Activated naive CD4-positive, alpha-beta T cell treated with anti-CD3 and anti-CD28 coated beads, Interleukin-2, amount 10 ng/mL, durations not matched to agents 7 days and 5 days (primary cell): Measurements from ENCODE around the gene ARID3B.
A peak's percentile ranks its signal among the peaks of the same experiment; 100 is the strongest.

Experiments
- CTCF ChIA-PET: fragments of 350-600 bp; sonication (Branson Sonifier 250); formaldehyde crosslinking; loops from one replicate; lab custom pipeline; 2021; ENCODE audit warnings: antibody characterized with exemption; lab: Charles Lee
- DNase-seq: peaks from one replicate; pipeline ENCODE4 v3.0.0-alpha.2; 2020
- H3K27ac Mint-ChIP-seq: one replicate; pipeline ENCODE4 v1.8.0; 2021; ENCODE audit warnings: mild to moderate bottlenecking, moderate library complexity, mixed read lengths
- H3K27me3 Mint-ChIP-seq: one replicate; pipeline ENCODE4 v1.8.0; 2021; ENCODE audit warnings: mild to moderate bottlenecking, mixed read lengths
- H3K36me3 Mint-ChIP-seq: one replicate; pipeline ENCODE4 v1.8.0; 2021; ENCODE audit warnings: mixed read lengths
- H3K4me1 Mint-ChIP-seq: one replicate; pipeline ENCODE4 v1.8.0; 2021; ENCODE audit warnings: mixed read lengths
- H3K4me3 Mint-ChIP-seq: one replicate; pipeline ENCODE4 v1.8.0; 2021; ENCODE audit warnings: mild to moderate bottlenecking, moderate library complexity, mixed read lengths
- H3K9me3 Mint-ChIP-seq: one replicate; pipeline ENCODE4 v1.8.0; 2021; ENCODE audit warnings: mixed read lengths

ARID3B gene

DNA sequence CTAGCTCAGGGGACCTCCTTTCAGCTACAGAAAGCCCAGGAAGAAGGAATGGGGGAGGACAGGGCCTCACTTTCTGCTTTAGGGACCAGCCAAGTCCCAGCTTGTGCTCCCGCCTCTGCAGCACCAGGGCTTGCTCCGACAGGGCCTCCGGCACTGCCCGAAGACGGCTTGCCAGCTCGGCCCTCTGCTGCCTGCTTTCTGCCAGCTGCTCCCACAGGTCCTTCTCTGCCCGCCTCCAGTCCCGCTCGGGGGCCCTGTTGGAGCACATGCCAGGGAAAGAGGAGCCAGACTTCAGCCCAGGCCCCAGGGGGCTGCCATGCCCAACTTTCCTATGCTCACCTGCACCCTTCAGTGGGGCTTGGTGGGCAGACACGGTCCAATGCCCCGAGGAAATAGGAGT is 70.3 kb downstream of the ARID3B start:
- Mint-ChIP-seq H3K4me1 (peaks cover 12% of the 10 kb centered on the region), H3K27me3 (peaks cover 40% of the 10 kb centered on the region), H3K4me3 (no peak overlapping the region), H3K36me3 (peaks cover 1% of the 10 kb centered on the region), H3K27ac (no peak overlapping the region), H3K9me3 (no peaks in the 10 kb centered on the region)
- DNase-seq, result no peak
- CTCF ChIA-PET, result interaction anchor here (1.9 kb wide), 1 partner anchor 10 kb away, joined by 7 read pairs; no protein-coding TSS in a partner anchor

DNA sequence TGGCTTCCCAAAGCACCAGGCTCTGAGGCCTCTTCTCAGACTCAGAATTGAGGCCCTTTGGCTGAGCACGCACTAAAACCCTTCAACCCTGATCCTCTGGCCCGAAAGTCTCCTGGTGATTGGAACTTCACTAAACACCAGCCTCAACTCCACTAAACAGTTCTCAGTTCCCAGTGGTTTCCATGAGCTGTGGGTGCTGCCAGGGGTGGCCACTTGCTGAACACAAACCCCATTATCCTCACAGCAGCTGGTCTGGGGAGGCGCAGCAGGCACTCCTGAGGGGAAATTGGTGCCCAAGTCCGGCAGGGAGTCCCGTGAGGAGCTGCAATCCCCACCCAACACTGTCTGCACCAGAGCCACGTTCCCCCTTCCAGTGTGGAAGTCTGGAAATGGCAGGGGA is 70.8 kb downstream of the ARID3B start:
- Mint-ChIP-seq H3K27me3 (peaks cover 40% of the 10 kb centered on the region), H3K27ac (no peak overlapping the region), H3K36me3 (peaks cover 6% of the 10 kb centered on the region), H3K4me3 (no peak overlapping the region), H3K9me3 (no peaks in the 10 kb centered on the region), H3K4me1 (peaks cover 17% of the 10 kb centered on the region)
- no peak for DNase-seq
- CTCF ChIA-PET, result interaction anchor here (1.5 to 15.6 kb wide), 3 partner anchors 9 to 239 kb away, joined by 3 to 197 read pairs (median 7); no protein-coding TSS in a partner anchor

DNA sequence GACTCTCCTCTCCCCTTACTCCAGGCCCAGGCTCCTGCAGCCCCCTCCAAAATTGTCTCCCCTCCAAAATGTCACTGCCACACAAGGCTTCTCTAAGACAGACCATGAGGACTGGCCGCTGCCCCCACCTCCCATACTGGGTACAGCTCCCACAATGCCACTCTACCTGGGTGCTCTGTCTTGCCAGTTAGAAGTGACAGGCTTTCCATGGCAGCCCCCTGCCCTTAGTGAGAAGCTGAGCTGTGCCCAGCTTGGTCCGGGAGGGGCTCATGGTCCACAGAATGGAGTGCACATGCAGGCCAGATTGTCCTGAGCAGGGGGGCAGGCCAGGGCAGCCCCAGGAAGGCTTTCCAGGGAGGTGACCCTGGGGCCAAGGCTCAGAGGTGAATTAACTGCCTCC is 71.7 kb downstream of the ARID3B start:
- Mint-ChIP-seq H3K36me3 (peaks cover 9% of the 10 kb centered on the region), H3K27me3 (peaks cover 40% of the 10 kb centered on the region), H3K4me1 (peaks cover 25% of the 10 kb centered on the region), H3K27ac (no peak overlapping the region), H3K9me3 (no peaks in the 10 kb centered on the region), H3K4me3 (peak overlapping the region; percentile 93)
- DNase-seq, result no peak
- CTCF ChIA-PET, result interaction anchor here (1.5 to 15.6 kb wide), 2 partner anchors 24 to 240 kb away, joined by 3 to 197 read pairs; no protein-coding TSS in a partner anchor

DNA sequence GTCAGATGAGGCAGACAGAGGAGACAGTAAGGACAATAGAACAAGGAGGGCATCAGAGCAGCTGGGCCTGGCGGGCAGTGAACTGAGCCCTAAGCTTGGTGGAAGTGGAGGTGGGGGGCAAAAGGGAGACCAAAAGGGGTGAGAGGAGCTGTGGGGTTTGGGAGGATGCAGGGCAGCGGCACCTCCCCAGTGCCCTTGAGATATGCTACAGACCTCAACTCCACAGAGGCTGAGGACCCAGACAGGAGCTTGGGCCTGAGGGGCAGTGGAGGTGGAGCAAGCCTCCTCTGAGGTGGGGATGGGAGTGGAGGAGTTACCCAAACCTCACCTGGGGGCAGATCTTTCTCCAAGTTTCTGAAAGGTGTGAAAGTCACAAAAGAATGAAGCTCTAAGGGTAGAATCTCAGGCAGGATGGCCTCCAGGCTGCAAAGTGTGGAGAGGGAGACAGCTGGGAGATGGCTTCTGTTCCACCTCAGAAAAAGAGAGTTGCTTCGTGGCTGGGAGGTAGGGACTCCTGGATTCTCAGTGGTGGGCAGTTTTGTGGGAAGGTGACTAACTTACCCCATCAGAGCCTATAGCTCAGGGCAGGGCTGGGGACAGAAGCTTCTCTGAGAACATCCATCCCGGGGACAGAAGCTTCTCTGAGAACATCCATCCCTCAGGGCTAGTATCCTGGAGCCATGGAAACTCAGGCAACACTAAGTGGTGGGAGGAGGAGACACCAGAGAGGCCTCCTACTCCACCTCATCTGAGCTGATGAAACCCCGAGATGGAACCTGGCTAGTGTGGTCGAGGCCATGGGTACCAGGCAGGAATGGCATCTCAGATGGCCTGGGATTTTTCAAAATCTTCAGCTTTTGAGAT is 72.3 kb downstream of the ARID3B start:
- peaks cover 12% of the 10 kb centered on the region for H3K36me3 Mint-ChIP-seq
- peaks cover 32% of the 10 kb centered on the region for H3K4me1 Mint-ChIP-seq
- no peaks in the 10 kb centered on the region for H3K9me3 Mint-ChIP-seq
- H3K27me3 Mint-ChIP-seq, result peaks cover 36% of the 10 kb centered on the region
- CTCF ChIA-PET, result interaction anchor here (1.0 to 15.6 kb wide), 6 partner anchors 23 to 241 kb away, joined by 3 to 197 read pairs (median 3); no protein-coding TSS in a partner anchor
- DNase-seq, result no peak
- H3K4me3 Mint-ChIP-seq, result peak overlapping the region; percentile 93
- no peak overlapping the region for H3K27ac Mint-ChIP-seq

- no peak for DNase-seq
- Mint-ChIP-seq H3K36me3 (peaks cover 12% of the 10 kb centered on the region), H3K27me3 (peaks cover 29% of the 10 kb centered on the region), H3K4me1 (peaks cover 39% of the 10 kb centered on the region), H3K9me3 (no peaks in the 10 kb centered on the region), H3K4me3 (peak overlapping the region; percentile 93), H3K27ac (peak overlapping the region; percentile 77)
- CTCF ChIA-PET, result interaction anchor here (1.0 to 15.6 kb wide), 5 partner anchors 22 to 240 kb away, joined by 3 to 197 read pairs (median 3); no protein-coding TSS in a partner anchor
Observed at GRCh38 chr15:74613953-74614743, 73.1 kb downstream of the ARID3B start.

GRCh38 chr15:74614744-74615507 is 73.9 kb downstream of the ARID3B start:
- peak overlapping the region; percentile 99 for H3K27ac Mint-ChIP-seq
- CTCF ChIA-PET, result interaction anchor here (1.6 to 15.6 kb wide), 3 partner anchors 21 to 241 kb away, joined by 5 to 197 read pairs (median 52); no protein-coding TSS in a partner anchor
- H3K4me3 Mint-ChIP-seq, result peak overlapping the region; percentile 93
- peaks cover 19% of the 10 kb centered on the region for H3K36me3 Mint-ChIP-seq
- peaks cover 26% of the 10 kb centered on the region for H3K27me3 Mint-ChIP-seq
- peaks cover 45% of the 10 kb centered on the region for H3K4me1 Mint-ChIP-seq
- H3K9me3 Mint-ChIP-seq, result no peaks in the 10 kb centered on the region
- DNase-seq, result peak; percentile 91

DNA sequence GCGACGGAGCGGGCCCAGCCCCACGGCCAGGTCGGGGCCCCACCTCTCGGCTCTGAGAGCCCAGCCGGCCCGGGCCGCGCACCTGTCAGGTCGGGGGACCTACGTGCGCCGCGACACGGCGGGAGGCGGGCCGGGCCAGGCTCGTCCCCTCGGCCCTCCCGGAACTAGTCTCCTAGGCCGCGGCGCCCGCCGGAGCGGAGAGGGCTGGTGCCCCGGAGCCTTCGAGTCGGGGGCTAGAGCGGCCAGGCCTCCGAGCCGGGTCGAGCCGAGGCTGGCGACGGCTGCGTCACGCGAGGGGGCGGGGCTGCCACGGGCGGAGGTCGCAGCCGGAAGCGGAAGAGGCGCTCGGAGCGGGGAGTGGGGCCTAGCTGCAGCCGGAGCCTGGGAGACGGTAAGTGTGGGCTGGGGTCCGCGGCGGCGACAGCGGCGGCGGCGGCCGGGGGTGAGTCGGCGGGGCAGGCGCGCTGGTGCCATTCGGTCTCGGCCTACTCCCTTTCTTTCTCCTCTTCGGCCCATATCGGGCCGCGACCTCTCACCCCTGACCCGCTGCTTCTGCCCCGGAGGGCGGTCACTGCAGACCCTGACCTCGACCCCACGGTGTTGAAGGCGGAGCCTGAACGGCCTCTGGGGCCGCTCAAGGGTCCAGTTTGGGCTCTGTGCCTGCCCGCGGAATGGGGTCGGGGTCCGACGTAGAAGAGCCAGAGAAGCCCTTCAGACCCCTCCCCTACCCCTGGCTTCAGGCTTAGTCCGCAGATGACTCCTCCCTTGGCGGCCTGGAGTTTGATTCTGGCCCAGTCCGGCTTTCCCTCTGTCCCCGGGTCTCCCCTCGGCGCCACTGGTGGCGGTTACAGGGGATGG is 74.7 kb downstream of the ARID3B start, which contains the start of gene CLK3:
Gene CLK3 (plus strand): TSS at position 329 of the 858 bp plus-strand sequence. CDS start 3,361 bp downstream, outside the sequence.
- Mint-ChIP-seq H3K27me3 (peaks cover 25% of the 10 kb centered on the region), H3K9me3 (no peaks in the 10 kb centered on the region), H3K36me3 (peaks cover 27% of the 10 kb centered on the region), H3K4me3 (peak within 1 kb of the TSS; percentile 93), H3K27ac (peak within 1 kb of the TSS; percentile 99), H3K4me1 (peaks cover 49% of the 10 kb centered on the region)
- CTCF ChIA-PET, result interaction anchor here (1.1 to 15.6 kb wide), 9 partner anchors 10 to 242 kb away, joined by 3 to 197 read pairs (median 5); partner anchors contain the start of gene ARID3B
- peak; percentile 97 for DNase-seq

- H3K27ac Mint-ChIP-seq, result peak overlapping the region; percentile 99
- peak; percentile 76 for DNase-seq
- H3K4me3 Mint-ChIP-seq, result peak overlapping the region; percentile 93
- H3K4me1 Mint-ChIP-seq, result peaks cover 55% of the 10 kb centered on the region
- H3K9me3 Mint-ChIP-seq, result no peaks in the 10 kb centered on the region
- peaks cover 34% of the 10 kb centered on the region for H3K36me3 Mint-ChIP-seq
- peaks cover 18% of the 10 kb centered on the region for H3K27me3 Mint-ChIP-seq
- CTCF ChIA-PET, result interaction anchor here (0.6 to 15.6 kb wide), 13 partner anchors 9 to 413 kb away, joined by 3 to 197 read pairs (median 4); partner anchors contain the start of gene ARID3B
Observed at GRCh38 chr15:74616366-74616939, 75.4 kb downstream of the ARID3B start.

DNA sequence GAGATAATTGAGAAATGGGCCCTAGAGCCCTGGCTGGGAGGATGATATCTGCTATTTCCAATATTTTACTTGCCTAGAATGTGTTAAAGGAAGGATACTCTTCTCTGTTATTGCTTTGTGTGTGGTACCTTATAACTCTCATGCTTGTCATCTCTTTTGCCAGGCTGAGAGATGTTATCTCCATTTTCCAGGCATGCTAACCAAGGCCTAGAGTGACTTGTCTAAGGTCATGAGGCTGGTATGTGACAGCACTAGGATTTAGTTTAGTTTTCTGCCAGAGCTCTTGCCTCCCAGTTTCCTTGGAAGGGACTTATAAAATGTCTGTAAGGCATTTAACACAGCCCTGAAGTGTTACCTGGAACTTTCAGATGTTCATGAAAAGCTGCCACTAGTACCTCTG is 76.0 kb downstream of the ARID3B start:
- peak overlapping the region; percentile 93 for H3K4me3 Mint-ChIP-seq
- H3K27ac Mint-ChIP-seq, result peak overlapping the region; percentile 99
- CTCF ChIA-PET, result interaction anchor here (0.6 to 15.6 kb wide), 12 partner anchors 8 to 412 kb away, joined by 3 to 197 read pairs (median 4); partner anchors contain the start of gene ARID3B
- peaks cover 40% of the 10 kb centered on the region for H3K36me3 Mint-ChIP-seq
- H3K4me1 Mint-ChIP-seq, result peaks cover 58% of the 10 kb centered on the region
- DNase-seq, result no peak
- H3K27me3 Mint-ChIP-seq, result peaks cover 13% of the 10 kb centered on the region
- H3K9me3 Mint-ChIP-seq, result no peaks in the 10 kb centered on the region

DNA sequence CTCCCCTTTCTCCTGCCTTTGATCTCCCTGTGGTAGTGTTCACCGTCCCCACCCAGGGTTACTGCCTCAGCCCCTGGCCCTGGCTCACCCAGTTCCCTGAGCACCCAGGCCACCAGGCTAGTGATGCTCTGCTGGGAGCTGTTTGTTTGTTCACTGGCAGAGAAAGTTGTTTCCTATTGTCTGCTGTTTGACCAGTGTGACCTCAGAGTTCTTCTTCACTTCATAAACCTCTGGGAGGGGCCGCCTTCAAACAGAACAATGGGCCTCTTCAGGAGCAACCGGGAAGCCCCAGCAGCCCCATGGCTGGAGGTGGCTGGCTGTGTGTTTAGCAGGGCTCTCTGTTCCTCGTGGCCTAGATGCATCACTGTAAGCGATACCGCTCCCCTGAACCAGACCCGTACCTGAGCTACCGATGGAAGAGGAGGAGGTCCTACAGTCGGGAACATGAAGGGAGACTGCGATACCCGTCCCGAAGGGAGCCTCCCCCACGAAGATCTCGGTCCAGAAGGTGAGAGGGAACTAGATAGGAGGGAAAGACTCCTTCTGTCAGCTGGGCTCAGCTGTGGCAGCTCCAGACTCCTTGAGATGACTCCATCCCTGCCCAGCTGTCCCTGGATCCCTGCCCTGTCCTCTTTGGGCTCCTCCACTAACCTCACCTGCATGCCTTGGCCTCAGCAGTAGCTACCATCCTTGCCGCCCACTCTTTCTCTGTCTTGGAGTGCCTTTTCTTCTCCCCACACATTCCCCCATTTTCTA is 78.0 kb downstream of the ARID3B start:
- H3K27ac Mint-ChIP-seq, result peak overlapping the region; percentile 71
- H3K36me3 Mint-ChIP-seq, result peaks cover 57% of the 10 kb centered on the region
- H3K27me3 Mint-ChIP-seq, result no peaks in the 10 kb centered on the region
- no peaks in the 10 kb centered on the region for H3K9me3 Mint-ChIP-seq
- no peak overlapping the region for H3K4me3 Mint-ChIP-seq
- CTCF ChIA-PET, result interaction anchor here (0.8 to 15.6 kb wide), 6 partner anchors 17 to 257 kb away, joined by 3 to 197 read pairs (median 16); partner anchors contain the start of gene ARID3B
- DNase-seq, result no peak
- peaks cover 50% of the 10 kb centered on the region for H3K4me1 Mint-ChIP-seq

DNA sequence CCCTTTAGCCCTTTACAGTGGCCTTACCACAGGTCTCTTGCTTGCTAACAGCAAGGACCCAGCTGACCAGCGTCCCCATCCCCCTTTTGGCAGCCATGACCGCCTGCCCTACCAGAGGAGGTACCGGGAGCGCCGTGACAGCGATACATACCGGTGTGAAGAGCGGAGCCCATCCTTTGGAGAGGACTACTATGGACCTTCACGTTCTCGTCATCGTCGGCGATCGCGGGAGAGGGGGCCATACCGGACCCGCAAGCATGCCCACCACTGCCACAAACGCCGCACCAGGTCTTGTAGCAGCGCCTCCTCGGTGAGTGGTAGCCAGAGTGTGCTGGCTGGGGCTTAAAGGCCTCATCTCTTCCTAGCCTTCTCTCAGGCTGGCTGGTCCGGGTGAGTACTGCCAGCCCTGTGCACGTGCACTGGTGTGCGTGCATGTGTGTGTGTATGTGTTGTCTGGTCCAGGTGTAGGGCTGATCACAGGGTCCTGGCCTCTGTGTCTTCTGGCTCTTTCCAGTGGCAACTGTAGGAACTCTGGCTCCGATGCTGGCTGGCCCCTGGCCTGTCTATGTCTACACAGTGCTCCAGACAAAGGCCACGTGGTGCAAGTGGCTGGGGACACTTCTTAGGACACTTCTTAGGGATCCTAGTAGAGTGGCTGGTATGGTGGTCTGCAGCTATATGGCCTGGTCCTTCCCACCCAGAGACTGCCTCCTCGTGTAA is 79.1 kb downstream of the ARID3B start:
- peaks cover 54% of the 10 kb centered on the region for H3K4me1 Mint-ChIP-seq

More for the DNA sequence above, 79.1 kb downstream of the ARID3B start:
- CTCF ChIA-PET, result interaction anchor here (1.1 to 15.6 kb wide), 7 partner anchors 9 to 246 kb away, joined by 3 to 197 read pairs (median 9); partner anchors contain the start of gene CYP1A1
- peaks cover 68% of the 10 kb centered on the region for H3K36me3 Mint-ChIP-seq
- no peak overlapping the region for H3K4me3 Mint-ChIP-seq
- DNase-seq, result no peak
- H3K27ac Mint-ChIP-seq, result peak overlapping the region; percentile 37
- no peaks in the 10 kb centered on the region for H3K27me3 Mint-ChIP-seq
- no peaks in the 10 kb centered on the region for H3K9me3 Mint-ChIP-seq
